Activated CD8-positive, alpha-beta memory T cell treated with anti-CD3 and anti-CD28 coated beads, Interleukin-2, amount 50 U/mL, for 48 hours (primary cell): ENCODE results near the gene FARP2.

ENCODE experiments used
- DNase-seq: peaks from one replicate; pipeline ENCODE4 v3.0.0-alpha.2; 2020

The FARP2 gene

DNA sequence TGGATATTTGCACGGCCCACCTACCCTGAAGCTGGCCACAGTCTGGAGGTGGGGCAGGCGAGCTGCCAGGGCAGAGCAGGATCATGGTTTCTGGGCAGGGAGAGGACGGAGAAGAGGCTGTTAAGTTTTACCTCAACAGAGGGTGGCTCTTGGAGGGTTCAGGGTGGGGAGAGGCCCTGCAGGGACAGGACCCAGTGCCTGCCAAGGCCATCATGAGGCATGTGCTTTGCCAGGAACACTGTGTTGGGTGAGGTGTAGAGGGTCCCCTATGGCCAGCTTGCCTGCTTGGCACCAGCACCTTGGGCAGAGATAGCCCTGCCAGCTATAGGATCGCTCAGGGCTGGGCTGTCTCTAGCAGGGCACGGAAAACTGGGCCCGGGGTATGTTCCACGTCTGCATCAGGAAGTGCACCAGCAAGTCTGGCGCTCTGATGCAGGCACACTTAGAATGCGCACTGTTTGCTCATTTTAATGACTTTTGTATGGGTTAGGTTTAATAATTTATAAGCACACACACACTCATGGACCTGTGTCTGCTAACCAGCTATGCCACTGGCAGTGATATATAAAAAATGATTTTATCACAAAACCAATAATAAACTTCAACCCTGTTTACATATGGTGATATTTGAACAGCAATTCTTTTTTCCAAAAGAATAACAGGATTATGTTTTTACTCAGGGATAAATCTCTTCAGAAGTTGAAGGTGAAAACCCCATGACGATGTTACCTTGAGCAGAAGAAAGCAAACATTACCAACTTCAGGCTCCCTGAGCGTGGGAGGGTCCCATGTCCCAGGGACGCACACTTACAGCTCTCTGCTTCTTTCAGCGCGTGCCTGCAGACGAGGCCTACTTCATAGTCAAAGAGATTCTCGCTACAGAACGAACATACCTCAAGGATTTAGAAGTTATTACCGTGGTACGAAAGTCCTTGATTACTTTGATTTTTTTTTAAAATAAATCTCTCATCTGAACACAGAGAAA is 105.9 kb downstream of the FARP2 start:
- no peak for DNase-seq

DNA sequence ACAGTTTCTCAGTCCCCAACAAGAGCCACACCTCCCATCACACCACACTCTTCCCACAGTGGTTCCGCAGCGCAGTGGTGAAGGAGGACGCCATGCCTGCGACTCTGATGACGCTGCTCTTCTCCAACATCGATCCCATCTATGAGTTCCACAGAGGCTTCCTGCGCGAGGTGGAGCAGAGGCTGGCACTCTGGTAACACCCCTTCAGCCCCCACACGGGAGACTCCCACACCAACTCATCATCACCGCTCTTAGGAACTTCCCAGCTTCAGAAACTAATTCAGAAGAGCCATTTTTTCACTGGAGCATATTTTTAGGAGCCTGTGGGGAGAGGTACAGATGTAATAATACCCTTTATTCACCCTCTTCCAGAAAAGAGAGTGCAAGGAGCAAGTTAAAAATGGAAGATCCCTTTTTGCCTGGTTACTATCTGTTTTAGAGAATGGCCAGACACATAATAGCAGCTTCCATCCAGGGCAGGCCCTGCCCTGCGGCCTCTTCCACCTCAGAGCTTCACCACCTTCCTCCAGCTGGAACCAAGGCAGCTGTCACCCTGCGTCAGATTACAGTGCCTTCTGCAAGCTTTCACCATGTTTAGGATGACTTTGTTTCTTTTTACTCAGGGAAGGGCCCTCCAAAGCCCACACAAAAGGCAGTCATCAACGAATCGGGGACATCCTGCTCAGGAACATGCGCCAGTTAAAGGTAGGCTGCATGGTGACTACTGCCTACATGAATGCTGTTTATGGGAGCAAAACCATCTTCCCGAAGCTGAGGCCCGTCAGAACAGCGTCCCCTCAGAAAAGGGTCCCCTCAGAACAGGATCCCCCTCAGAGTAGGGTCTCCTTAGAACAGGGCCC is 107.4 kb downstream of the FARP2 start:
- no peak for DNase-seq

DNA sequence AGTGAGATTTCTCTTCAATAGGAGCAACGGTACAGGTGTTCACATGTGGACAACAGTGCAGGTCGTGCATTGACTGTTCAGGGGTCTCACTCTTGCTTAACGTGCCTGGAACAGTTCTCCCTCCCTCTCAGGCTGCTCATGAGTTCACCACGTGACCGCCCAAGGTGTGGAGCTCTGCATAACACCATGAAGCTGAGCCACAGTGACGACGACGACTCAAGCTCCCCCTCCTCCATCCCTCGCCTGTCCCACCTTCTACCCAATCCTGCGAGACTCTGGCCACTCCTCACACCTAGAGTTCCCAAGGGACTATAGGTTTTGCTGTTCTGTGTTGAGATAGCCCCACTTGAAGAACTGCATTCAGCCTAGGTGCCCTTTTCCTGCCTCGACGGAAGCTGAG is 109.5 kb downstream of the FARP2 start:
- no peak for DNase-seq

DNA sequence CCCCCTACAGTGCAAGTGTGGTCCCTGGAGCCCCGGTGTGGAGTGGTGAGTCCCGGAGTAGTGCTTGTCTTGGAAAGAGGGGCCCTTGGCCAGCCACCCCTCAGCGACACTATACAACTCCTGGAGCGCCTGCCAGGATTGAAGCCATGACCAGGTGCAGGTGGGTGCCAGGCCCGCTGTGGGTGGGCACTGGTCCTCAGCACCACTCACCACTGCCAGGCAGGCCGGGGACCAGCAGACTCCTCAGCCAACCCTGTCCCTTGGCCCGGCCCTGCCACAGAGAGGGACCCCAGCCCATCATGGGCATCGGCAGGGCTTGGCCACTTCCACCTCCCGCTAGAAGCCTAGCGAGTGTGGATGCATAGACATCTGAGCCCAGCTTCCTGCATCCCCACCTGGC is 110.1 kb downstream of the FARP2 start:
- DNase-seq, result no peak

DNA sequence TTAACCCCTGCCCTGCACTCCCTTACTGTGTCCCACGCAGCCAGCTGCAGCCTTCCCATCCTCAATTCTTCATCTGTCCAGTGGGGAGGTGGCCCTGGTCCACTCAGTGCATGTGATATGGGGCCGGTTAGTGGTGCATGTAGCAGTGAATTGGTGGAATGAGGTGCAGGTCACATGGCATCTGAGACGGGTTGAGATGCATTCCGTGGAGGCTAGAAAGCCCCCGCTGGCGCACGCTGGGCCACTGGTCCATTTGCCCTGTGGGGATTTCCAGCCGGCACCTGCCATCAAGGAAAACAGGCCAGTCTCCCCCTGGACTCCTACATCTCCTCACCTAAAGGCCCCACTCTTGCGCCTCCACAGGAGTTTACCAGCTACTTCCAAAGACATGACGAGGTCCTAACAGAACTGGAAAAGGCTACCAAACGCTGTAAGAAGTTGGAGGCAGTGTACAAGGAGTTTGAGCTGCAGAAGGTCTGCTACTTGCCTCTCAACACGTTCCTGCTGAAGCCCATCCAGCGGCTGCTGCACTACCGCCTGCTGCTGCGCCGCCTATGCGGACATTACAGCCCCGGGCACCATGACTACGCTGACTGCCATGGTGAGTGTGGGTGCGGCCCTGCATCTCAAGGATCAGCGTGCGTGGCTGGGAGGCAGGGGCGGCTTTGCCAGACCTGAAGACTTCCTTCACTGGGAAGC is 111.8 kb downstream of the FARP2 start:
- no peak for DNase-seq

GRCh38 chr2:241468476-241468781 is 112.3 kb downstream of the FARP2 start:
- DNase-seq, result no peak

- DNase-seq, result no peak
These were observed 113.7 kb downstream of the FARP2 start for GRCh38 chr2:241469746-241470145.

GRCh38 chr2:241473399-241473798 is 117.3 kb downstream of the FARP2 start:
- DNase-seq, result no peak

- no peak for DNase-seq
These were observed 119.2 kb downstream of the FARP2 start for GRCh38 chr2:241475267-241475666.

- DNase-seq, result no peak
These were observed 122.1 kb downstream of the FARP2 start for GRCh38 chr2:241478166-241478565.

GRCh38 chr2:241479026-241479898 is 123.2 kb downstream of the FARP2 start:
- no peak for DNase-seq

GRCh38 chr2:241481687-241482086 is 125.6 kb downstream of the FARP2 start:
- DNase-seq, result no peak

- DNase-seq, result no peak
These were observed 126.3 kb downstream of the FARP2 start for GRCh38 chr2:241482126-241482955.

DNA sequence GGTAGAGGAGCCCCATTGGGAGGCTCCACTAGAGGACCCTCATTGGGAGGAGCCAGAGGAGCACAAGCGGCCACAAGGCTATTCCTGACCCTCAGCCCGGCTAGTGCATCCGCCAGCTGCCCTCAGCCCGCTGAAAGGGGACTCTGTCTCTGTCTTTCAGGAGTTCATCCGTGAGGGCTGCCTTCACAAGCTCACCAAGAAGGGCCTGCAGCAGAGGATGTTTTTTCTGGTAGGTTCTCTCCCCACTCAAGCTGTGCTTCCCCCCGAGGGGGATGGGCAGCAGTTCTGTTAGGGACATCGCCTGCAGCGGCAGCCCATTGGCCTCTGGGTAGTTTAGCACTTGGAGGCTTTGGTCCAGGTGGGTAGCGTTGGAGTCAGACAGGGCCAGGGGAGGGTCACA is 127.2 kb downstream of the FARP2 start:
- no peak for DNase-seq

- DNase-seq, result no peak
These were observed 129.3 kb downstream of the FARP2 start for GRCh38 chr2:241485172-241485911.

GRCh38 chr2:241489088-241489487 is 133.0 kb downstream of the FARP2 start:
- no peak for DNase-seq

- DNase-seq, result no peak
These were observed 133.9 kb downstream of the FARP2 start for GRCh38 chr2:241489733-241490680.

DNA sequence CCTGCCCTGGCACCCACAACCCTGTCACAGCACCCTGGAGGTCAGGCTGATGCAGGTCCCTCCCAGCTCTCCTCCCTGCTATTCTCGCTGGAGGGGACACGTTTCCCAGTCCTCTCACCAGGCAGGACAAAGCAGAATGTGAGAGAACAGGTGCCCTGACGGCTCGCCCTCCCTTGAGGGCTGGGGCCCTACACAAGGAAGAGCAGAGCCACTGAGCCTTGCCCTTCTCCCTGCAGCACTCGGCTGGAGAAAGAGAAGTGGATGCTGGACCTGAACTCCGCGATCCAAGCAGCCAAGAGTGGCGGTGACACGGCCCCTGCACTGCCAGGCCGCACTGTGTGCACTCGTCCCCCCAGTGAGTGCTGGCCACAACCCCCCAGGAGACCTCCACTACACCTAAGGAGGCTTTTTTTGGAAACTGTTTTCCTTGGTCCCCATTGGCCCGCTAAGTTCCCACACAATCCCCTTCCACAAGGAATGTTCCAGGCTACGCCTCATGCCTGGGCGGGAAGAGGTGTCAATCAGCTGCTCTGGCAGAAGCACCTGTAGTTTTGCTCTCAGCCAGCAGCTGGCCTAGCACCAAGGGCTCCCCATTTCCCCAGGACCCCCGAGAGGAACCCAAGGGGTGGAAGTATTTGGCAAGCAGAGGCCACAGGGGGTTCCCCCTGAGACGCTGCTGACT is 134.9 kb downstream of the FARP2 start:
- no peak for DNase-seq
